Brain pericyte (primary cell): Measurements from ENCODE around the gene KRTAP1-4.
"Not testable (repeated sequence)": the region's sequence is repeated elsewhere in the genome, so short reads cannot be mapped to it uniquely, and the experiment has no call there.

ENCODE experiments used
- DNase-seq: peaks from one replicate; pipeline ENCODE4 v3.0.0-alpha.2; 2012; ENCODE audit warnings: low read depth, low spot score

The KRTAP1-4 gene

DNA sequence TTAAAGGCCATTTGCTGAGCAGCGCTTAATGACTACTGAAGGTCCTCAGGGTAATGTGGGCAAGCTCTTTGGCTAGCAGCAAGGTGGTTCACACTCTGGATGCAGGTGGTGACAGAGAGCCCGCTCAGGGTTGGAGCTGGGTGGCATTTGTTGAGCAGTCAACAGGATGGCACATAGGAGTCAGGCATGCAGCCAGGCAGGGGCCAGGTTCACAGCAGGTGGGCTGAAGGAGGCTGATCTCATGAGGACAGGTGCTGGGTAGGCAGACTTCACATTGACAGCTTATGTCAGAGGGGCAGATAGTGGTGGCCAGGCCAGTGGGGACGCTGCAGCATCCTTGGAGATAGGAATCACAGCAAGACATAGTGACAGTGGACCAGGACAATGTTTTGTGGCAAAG, 25.6 kb downstream of the KRTAP1-4 start:
- DNase-seq = no peak

- DNase-seq = no peak
Measured at GRCh38 chr17:41003926-41004325, 26.1 kb downstream of the KRTAP1-4 start.

DNA sequence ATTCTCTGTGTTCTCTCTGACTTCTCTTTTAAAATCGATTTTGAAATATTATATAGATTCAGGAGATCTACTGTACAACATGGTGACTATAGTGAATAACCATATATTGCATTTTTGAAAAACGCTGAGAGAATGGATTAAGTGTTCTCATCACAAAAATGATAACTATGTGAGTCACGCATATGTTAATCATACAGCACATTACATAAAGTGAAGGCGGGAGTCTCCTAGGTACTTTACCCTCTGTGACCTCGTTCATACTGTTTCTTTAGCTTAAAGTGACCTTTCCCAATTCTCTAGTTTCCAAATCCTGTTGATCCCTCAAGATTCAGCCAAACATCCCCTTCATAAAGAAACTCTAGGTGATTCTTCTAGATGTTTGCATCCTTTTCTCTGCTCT, 27.2 kb downstream of the KRTAP1-4 start:
- no peak for DNase-seq

DNA sequence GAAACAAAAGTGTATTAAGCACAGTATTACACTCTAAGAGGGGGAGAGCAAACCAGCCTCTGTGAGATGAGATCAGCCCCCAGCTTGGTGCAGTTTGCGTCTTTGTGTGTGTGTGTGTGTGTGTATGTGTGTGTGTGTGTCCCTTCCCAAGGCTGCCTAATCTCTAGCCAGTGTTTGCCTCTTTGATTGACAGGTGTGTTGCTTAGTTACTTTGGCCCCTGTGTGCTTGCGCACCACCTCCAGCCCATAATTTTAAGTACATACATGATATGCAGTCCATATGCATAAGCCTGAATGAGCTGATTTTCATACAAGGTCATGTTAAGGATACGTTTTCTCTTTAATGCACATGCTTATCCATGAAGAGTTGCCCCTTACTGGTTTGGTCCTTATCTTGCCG, 28.2 kb downstream of the KRTAP1-4 start:
- no peak for DNase-seq

DNA sequence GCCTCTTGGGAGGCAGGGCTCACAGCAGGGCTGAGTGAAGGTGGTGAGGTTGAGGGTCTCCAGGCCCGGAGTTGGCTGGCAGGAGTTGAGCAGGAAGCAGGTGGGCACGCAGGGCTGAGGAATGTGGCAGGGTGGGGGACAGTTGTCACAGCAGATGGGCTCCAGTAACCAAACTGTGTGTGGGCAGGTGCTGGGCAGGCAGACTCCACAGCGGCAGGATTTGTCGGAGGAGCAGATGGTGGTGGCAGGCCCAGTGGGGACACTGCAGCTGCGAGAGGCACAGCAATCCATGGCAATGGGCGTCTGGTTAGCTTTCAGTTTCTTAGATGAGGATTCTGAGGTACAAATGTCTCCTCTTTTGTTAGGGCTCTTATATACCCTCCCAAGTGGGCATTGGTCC, 30.4 kb downstream of the KRTAP1-4 start, which contains the start of gene KRTAP3-2:
Gene KRTAP3-2, minus strand, starts transcription at position 344 of the 400 bp plus-strand sequence. Its CDS starts 53 bp downstream, at position 291.
- DNase-seq = not testable (repeated sequence)

DNA sequence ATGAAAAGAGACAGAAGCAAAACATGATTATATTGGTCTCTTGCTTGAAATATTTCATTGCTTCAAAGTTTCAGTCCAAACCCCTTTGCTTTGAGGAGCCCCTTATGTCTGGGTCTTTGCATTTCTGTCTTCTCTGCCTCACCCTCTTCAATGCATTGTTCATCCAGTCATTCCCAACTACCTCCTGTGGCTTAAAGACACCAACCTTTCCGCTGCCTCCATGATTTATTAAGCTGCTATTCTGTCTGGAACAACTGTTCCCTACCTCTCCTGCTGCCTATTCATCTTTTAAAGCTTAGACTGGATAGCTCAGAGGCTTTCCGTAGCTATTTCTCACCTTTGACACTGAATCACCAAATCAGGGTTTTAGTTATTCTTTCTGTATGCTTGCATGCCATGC, 32.6 kb downstream of the KRTAP1-4 start:
- DNase-seq = no peak

GRCh38 chr17:40996829-40997228, 33.2 kb downstream of the KRTAP1-4 start:
- no peak for DNase-seq

DNA sequence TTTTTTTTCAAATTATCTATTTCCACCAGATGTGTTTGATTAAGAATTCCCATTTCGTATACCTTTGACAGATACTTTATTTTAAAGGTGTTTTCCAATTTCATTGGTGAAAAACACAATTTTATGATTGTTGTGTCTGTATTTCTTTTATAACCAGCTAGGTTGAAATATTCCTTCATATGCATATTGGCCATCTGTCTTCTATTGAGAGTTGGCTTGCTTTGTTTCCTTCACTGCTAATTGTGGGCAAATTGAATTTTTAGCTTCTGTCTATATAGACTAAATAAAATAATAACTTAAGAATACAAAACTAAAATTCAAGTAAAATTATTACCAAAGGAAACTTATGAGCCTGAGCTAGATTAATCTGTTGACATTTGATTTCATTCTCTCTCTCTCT, 34.9 kb downstream of the KRTAP1-4 start:
- no peak for DNase-seq

- no peak for DNase-seq
Measured at GRCh38 chr17:40993839-40994238, 36.2 kb downstream of the KRTAP1-4 start, which contains the start of gene KRTAP3-3. KRTAP3-3 (minus strand) TSS chr17:40994164; CDS start chr17:40994097, 67 bp downstream.

- no peak for DNase-seq
Measured at GRCh38 chr17:40993084-40993483, 36.9 kb downstream of the KRTAP1-4 start.

DNA sequence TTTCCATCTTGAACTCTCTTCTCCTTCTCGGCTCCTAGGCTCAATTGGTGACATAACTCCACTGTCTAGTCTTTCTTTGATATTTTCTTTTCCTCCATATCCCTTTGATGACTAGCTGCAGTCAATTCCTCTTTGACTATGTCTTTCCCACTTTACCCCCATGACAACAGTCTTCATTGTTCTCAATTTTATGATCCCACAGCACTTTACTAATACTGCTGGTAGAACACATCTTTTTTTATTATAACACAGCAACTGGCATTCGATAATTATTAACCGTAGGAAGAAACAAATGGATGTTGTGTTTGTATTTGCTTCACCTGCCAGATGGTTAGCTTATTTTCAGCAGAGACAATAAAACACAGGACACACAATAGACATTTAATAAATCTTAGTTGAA, 37.3 kb downstream of the KRTAP1-4 start:
- no peak for DNase-seq

GRCh38 chr17:40986920-40987319, 43.1 kb downstream of the KRTAP1-4 start:
- no peak for DNase-seq

- DNase-seq = no peak
Measured at GRCh38 chr17:40984226-40984625, 45.8 kb downstream of the KRTAP1-4 start, which contains the start of gene KRT40. KRT40 (minus strand) TSS chr17:40984326; CDS start chr17:40984273, 53 bp downstream.

- DNase-seq = no peak
Measured at GRCh38 chr17:40981115-40981514, 48.9 kb downstream of the KRTAP1-4 start.

- DNase-seq = no peak
Measured at GRCh38 chr17:40980596-40980995, 49.4 kb downstream of the KRTAP1-4 start.

GRCh38 chr17:40980117-40980516, 49.9 kb downstream of the KRTAP1-4 start:
- no peak for DNase-seq
